GM12801 (cell line): Measurements from ENCODE around the gene DIP2B.

ENCODE experiments used
- CTCF ChIP-seq: IDR thresholded peaks from one replicate; pipeline ENCODE4 v1.5.1; 2011; ENCODE audit warnings: control low read depth; ENCODE audit not compliant: insufficient read length; ENCODE audit errors: extremely low read depth

Gene DIP2B

GRCh38 chr12:50662116-50662510 lies 157.3 kb downstream of the DIP2B start:
- no peak for TF ChIP-seq CTCF

DNA sequence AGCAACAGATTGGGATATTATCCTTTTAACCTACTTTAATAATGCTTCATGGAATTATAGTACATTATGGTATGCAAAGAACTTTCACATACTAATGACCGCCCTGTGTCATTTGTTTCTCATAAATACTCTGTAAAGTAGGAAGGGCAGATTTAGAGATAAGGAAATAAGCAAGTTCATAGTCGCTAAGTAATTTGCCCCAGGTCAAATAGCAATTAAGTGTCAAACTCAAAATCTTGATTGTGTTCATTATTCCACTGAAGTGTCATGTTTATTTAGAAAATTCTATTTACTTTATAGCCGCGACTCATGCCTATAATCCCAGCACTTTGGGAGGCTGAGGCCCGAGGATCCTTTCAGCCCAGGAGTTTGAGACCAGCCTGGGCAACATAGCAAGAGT lies 160.4 kb downstream of the DIP2B start:
- TF ChIP-seq CTCF: no peak

GRCh38 chr12:50665609-50666008 lies 160.8 kb downstream of the DIP2B start:
- TF ChIP-seq CTCF: no peak

GRCh38 chr12:50666023-50666422 lies 161.2 kb downstream of the DIP2B start:
- TF ChIP-seq CTCF: no peak

DNA sequence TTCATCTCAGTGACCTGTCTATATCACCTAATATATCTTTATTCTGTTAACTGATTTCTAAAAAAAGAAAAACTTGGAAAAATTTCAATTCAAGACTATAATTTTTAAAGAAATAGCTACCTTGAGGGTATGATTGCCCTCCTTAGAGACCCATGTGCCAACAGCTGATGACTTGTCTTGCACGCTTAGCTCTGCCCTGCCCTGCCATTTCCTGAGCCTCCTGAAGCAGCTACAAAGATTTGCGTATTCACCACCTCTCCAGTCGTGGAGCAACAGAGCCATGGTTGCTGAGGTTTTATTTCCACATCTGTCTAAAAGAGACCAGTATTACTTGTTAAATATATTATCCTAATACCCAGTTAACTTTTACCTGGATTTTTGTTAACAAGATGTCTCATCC lies 167.4 kb downstream of the DIP2B start:
- TF ChIP-seq CTCF: no peak

- TF ChIP-seq CTCF: no peak
These were observed 172.0 kb downstream of the DIP2B start for GRCh38 chr12:50676756-50677155.

DNA sequence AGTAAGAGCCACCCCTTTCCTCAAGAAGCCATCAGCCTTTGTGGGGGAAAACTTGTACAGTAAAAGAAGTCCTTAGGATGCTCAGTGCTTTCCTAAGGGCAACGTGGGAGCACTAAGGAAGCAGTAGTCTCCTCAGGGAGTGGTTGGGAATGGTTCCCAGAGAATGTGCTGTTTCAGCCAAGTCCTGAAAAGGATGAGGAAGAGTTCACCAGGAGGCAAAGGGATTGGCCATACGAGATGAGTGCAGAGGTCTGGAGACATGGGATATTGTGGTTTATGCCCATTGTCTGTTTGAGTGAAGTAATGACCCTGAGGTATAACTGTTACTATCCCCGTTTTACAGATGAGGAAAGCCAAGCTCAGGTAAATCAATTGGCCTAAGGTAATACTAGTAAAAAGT lies 173.1 kb downstream of the DIP2B start:
- TF ChIP-seq CTCF: no peak
